ENCODE measurements around the gene ATXN1. TPM values are rescaled to one million over a fixed set of nuclear protein-coding genes. Genes with fewer than 3 reads are reported as not detected.

The ATXN1 gene
- total and polyA plus RNA-seq, 2 of the 13 experiments (the other 11 are each of a cell fraction or from before 2014, with no cell fraction given), result 20.7 to 39.5 TPM

GRCh38 chr6:16523606-16524379 is 237.5 kb downstream of the ATXN1 start:
- Histone ChIP-seq H3K4me3 (replicated peaks in 1 of 3; ENCODE audit: insufficient read depth in 1 of 3, low read depth in 2 of 3, low read length in 3 of 3) (no peak overlapping the region), H3K36me3 (replicated peaks in 1 of 2; ENCODE audit: control insufficient read depth in 1 of 2, insufficient read depth in 2 of 2, low read length in 2 of 2) (peaks cover 1 to 23% of the 10 kb centered on the region in 2 experiments; a peak in 3 of 5 replicates), H2AFZ (ENCODE audit: low read length) (no peak overlapping the region), H4K20me1 (ENCODE audit: insufficient read depth, low read length) (no peaks in the 10 kb centered on the region), H3K4me2 (ENCODE audit: low read depth, low read length) (no peak overlapping the region), H3K4me1 (ENCODE audit: insufficient read depth, low read length) (peaks cover 16% of the 10 kb centered on the region; the same call in 1 of the 2 replicates), H3K27ac (ENCODE audit: extremely low read length, insufficient read depth, low read length) (no peak overlapping the region), H3K9me3 (ENCODE audit: low read length) (no peaks in the 10 kb centered on the region), H3K27me3 (ENCODE audit: control insufficient read depth in 1 of 2, insufficient read depth in 2 of 2, low read length in 2 of 2) (no peaks in the 10 kb centered on the region), H3K79me2 (ENCODE audit: insufficient read depth, low read length) (no peaks in the 10 kb centered on the region), H3K9ac (ENCODE audit: insufficient read depth, low read depth, low read length) (no peak overlapping the region)
- WGBS (ENCODE audit: low lambda C conversion rate), result 97% methylated on average over 10 of the region's 10 CpGs
- BruUV-seq (replicated peaks), result no TSS peak
- no peak for DNase-seq (ENCODE audit: low spot score)
- ChIA-PET CTCF (ENCODE audit: low intra/inter-chr PET ratio, low total read pairs) (no interaction called here), POLR2A (no interaction called here)
- ATAC-seq, result no peak
- FAIRE-seq, result no peak
- in situ Hi-C loops (cut with HindIII; ENCODE audit: extremely low pct_ligation_motif_present, low pct_unique_long_range_greater_than_20kb) (loop anchor here (25.0 kb wide), 1 partner anchor 439 kb away; no protein-coding TSS in a partner anchor), intact Hi-C loops (cut with micrococcal nuclease; ENCODE audit: unreplicated experiment) (no loop called here)
- TF ChIP-seq ATF7-NPFF (CRISPR knock-in tag; IDR thresholded peaks at IDR 0.05; ENCODE audit: low read depth) (no peak), ZNF687 (CRISPR knock-in tag; IDR thresholded peaks at IDR 0.05) (0 out of 2 replicates have a peak, but pooled peaks have one; percentile 9)
